ENCODE measurements around the gene MYO18B.

The MYO18B gene

GRCh38 chr22:25939384-25939783 is 197.4 kb downstream of the MYO18B start:
- DNase-seq (ENCODE audit: insufficient read length, low spot score) (no peak), FAIRE-seq (no peak)
- no peak for TF ChIP-seq SPI1 (IDR thresholded peaks at IDR 0.05; ENCODE audit: low read depth, low read length)
- no peak for TF ChIP-seq POU2F2 (IDR thresholded peaks at IDR 0.05; ENCODE audit: low read depth, low read length)

GRCh38 chr22:25940479-25940878 is 198.5 kb downstream of the MYO18B start:
- DNase-seq (ENCODE audit: insufficient read length, low spot score) (no peak), FAIRE-seq (no peak)

GRCh38 chr22:25941365-25941960 is 199.5 kb downstream of the MYO18B start:
- no peak for DNase-seq (ENCODE audit: insufficient read length, low spot score)
- no peak for TF ChIP-seq SPI1 (IDR thresholded peaks at IDR 0.05; ENCODE audit: low read depth, low read length)
- TF ChIP-seq TAF1 (IDR thresholded peaks at IDR 0.05; ENCODE audit: low read depth, low read length), result no peak
- TF ChIP-seq PAX5 (IDR thresholded peaks at IDR 0.05; ENCODE audit: insufficient read depth, low read length, severe bottlenecking), result no peak
- TF ChIP-seq POLR2AphosphoS5 (IDR thresholded peaks at IDR 0.05; ENCODE audit: low read depth, low read length), result no peak
- TF ChIP-seq POU2F2 (IDR thresholded peaks at IDR 0.05; ENCODE audit: low read depth, low read length), result no peak
- TF ChIP-seq POLR2A (IDR thresholded peaks at IDR 0.05; ENCODE audit: low read depth, low read length), result no peak

More at GRCh38 chr22:25940479-25940878, 198.5 kb downstream of the MYO18B start:
- TF ChIP-seq POLR2AphosphoS5 (IDR thresholded peaks at IDR 0.05; ENCODE audit: low read depth, low read length), result no peak
- no peak for TF ChIP-seq PAX5 (IDR thresholded peaks at IDR 0.05; ENCODE audit: insufficient read depth, low read length, severe bottlenecking)
- no peak for TF ChIP-seq POU2F2 (IDR thresholded peaks at IDR 0.05; ENCODE audit: low read depth, low read length)
- no peak for TF ChIP-seq SPI1 (IDR thresholded peaks at IDR 0.05; ENCODE audit: low read depth, low read length)
- TF ChIP-seq TAF1 (IDR thresholded peaks at IDR 0.05; ENCODE audit: low read depth, low read length), result no peak
- TF ChIP-seq POLR2A (IDR thresholded peaks at IDR 0.05; ENCODE audit: low read depth, low read length), result no peak

GRCh38 chr22:25942115-25942855 is 200.3 kb downstream of the MYO18B start:
- TF ChIP-seq POU2F2 (IDR thresholded peaks at IDR 0.05; ENCODE audit: low read depth, low read length) (no peak), POLR2A (IDR thresholded peaks at IDR 0.05; ENCODE audit: low read depth, low read length) (no peak), PAX5 (IDR thresholded peaks at IDR 0.05; ENCODE audit: insufficient read depth, low read length, severe bottlenecking) (no peak), SPI1 (IDR thresholded peaks at IDR 0.05; ENCODE audit: low read depth, low read length) (no peak), TAF1 (IDR thresholded peaks at IDR 0.05; ENCODE audit: low read depth, low read length) (no peak), POLR2AphosphoS5 (IDR thresholded peaks at IDR 0.05; ENCODE audit: low read depth, low read length) (no peak)
- no peak for FAIRE-seq
- DNase-seq (ENCODE audit: insufficient read length, low spot score), result no peak

More at GRCh38 chr22:25941365-25941960, 199.5 kb downstream of the MYO18B start:
- no peak for FAIRE-seq

GRCh38 chr22:25942856-25943411 is 200.9 kb downstream of the MYO18B start:
- FAIRE-seq (no peak), DNase-seq (ENCODE audit: insufficient read length, low spot score) (no peak)
- TF ChIP-seq POLR2A (IDR thresholded peaks at IDR 0.05; ENCODE audit: low read depth, low read length) (no peak), PAX5 (IDR thresholded peaks at IDR 0.05; ENCODE audit: insufficient read depth, low read length, severe bottlenecking) (no peak), TAF1 (IDR thresholded peaks at IDR 0.05; ENCODE audit: low read depth, low read length) (no peak), SPI1 (IDR thresholded peaks at IDR 0.05; ENCODE audit: low read depth, low read length) (no peak), POLR2AphosphoS5 (IDR thresholded peaks at IDR 0.05; ENCODE audit: low read depth, low read length) (no peak)

- no peak for DNase-seq (ENCODE audit: insufficient read length, low spot score)
- no peak for FAIRE-seq
Measured at GRCh38 chr22:25950111-25950510, 208.1 kb downstream of the MYO18B start.

GRCh38 chr22:25953276-25953675 is 211.3 kb downstream of the MYO18B start:
- FAIRE-seq, result no peak
- DNase-seq (ENCODE audit: insufficient read length, low spot score), result no peak
- TF ChIP-seq PAX5 (IDR thresholded peaks at IDR 0.05; ENCODE audit: insufficient read depth, low read length, severe bottlenecking), result no peak
- no peak for TF ChIP-seq POLR2AphosphoS5 (IDR thresholded peaks at IDR 0.05; ENCODE audit: low read depth, low read length)
- no peak for TF ChIP-seq POLR2A (IDR thresholded peaks at IDR 0.05; ENCODE audit: low read depth, low read length)
- no peak for TF ChIP-seq TAF1 (IDR thresholded peaks at IDR 0.05; ENCODE audit: low read depth, low read length)
- TF ChIP-seq POU2F2 (IDR thresholded peaks at IDR 0.05; ENCODE audit: low read depth, low read length), result no peak
- TF ChIP-seq SPI1 (IDR thresholded peaks at IDR 0.05; ENCODE audit: low read depth, low read length), result no peak

More at GRCh38 chr22:25950111-25950510, 208.1 kb downstream of the MYO18B start:
- no peak for TF ChIP-seq POLR2AphosphoS5 (IDR thresholded peaks at IDR 0.05; ENCODE audit: low read depth, low read length)
- no peak for TF ChIP-seq TAF1 (IDR thresholded peaks at IDR 0.05; ENCODE audit: low read depth, low read length)
- TF ChIP-seq POU2F2 (IDR thresholded peaks at IDR 0.05; ENCODE audit: low read depth, low read length), result no peak
- TF ChIP-seq POLR2A (IDR thresholded peaks at IDR 0.05; ENCODE audit: low read depth, low read length), result no peak
- no peak for TF ChIP-seq PAX5 (IDR thresholded peaks at IDR 0.05; ENCODE audit: insufficient read depth, low read length, severe bottlenecking)
- TF ChIP-seq SPI1 (IDR thresholded peaks at IDR 0.05; ENCODE audit: low read depth, low read length), result no peak

- FAIRE-seq (no peak), DNase-seq (ENCODE audit: insufficient read length, low spot score) (no peak)
- TF ChIP-seq POU2F2 (IDR thresholded peaks at IDR 0.05; ENCODE audit: low read depth, low read length) (no peak), SPI1 (IDR thresholded peaks at IDR 0.05; ENCODE audit: low read depth, low read length) (no peak), POLR2AphosphoS5 (IDR thresholded peaks at IDR 0.05; ENCODE audit: low read depth, low read length) (no peak)
Measured at GRCh38 chr22:25953919-25954318, 211.9 kb downstream of the MYO18B start.

- TF ChIP-seq SPI1 (IDR thresholded peaks at IDR 0.05; ENCODE audit: low read depth, low read length) (no peak), PAX5 (IDR thresholded peaks at IDR 0.05; ENCODE audit: insufficient read depth, low read length, severe bottlenecking) (no peak), POLR2AphosphoS5 (IDR thresholded peaks at IDR 0.05; ENCODE audit: low read depth, low read length) (no peak), TAF1 (IDR thresholded peaks at IDR 0.05; ENCODE audit: low read depth, low read length) (no peak), POLR2A (IDR thresholded peaks at IDR 0.05; ENCODE audit: low read depth, low read length) (no peak), POU2F2 (IDR thresholded peaks at IDR 0.05; ENCODE audit: low read depth, low read length) (no peak)
- no peak for FAIRE-seq
Measured at GRCh38 chr22:25955323-25955722, 213.3 kb downstream of the MYO18B start.

More at GRCh38 chr22:25955323-25955722, 213.3 kb downstream of the MYO18B start:
- DNase-seq (ENCODE audit: insufficient read length, low spot score), result no peak
